HUES64 (cell line): ENCODE data around the gene ARHGEF5.
"Not testable (repeated sequence)": the region's sequence is repeated elsewhere in the genome, so short reads cannot be mapped to it uniquely, and the experiment has no call there.

Experiments
- H3K27ac ChIP-seq: 2 replicates; pipeline ENCODE4 v1.7.0; 2013; ENCODE audit warnings: low read depth, low read length, inconsistent platforms
- H3K27me3 ChIP-seq: 2 replicates; pipeline ENCODE4 v1.6.1; 2013; ENCODE audit warnings: mild to moderate bottlenecking, low read length; ENCODE audit not compliant: insufficient read depth
- H3K36me3 ChIP-seq: 2 replicates; pipeline ENCODE4 v1.6.1; 2013; ENCODE audit warnings: mild to moderate bottlenecking, low read length; ENCODE audit not compliant: insufficient read depth
- H3K4me1 ChIP-seq: 2 replicates; pipeline ENCODE4 v1.6.1; 2013; ENCODE audit warnings: mild to moderate bottlenecking, low read length, moderate library complexity; ENCODE audit not compliant: insufficient read depth
- H3K4me3 ChIP-seq: 2 replicates; pipeline ENCODE4 v1.5.1; 2013; ENCODE audit warnings: mild to moderate bottlenecking, low read length, moderate library complexity
- H3K9ac ChIP-seq: 2 replicates; pipeline ENCODE4 v1.6.1; 2013; ENCODE audit warnings: mild to moderate bottlenecking, low read depth, low read length
- H3K9me3 ChIP-seq: 2 replicates; pipeline ENCODE4 v1.6.1; 2013; ENCODE audit warnings: low read depth, low read length; ENCODE audit not compliant: insufficient read depth
- WGBS: fragments of 150-250, 120-280 bp; methylation state at CpG from one replicate; pipeline ENCODE4 v1.1.7; 2013; ENCODE audit warnings: missing lambda C conversion rate; 5-methylcytosine and 5-hydroxymethylcytosine counted together

Gene ARHGEF5

GRCh38 chr7:144331996-144332288 lies 23.3 kb upstream of the ARHGEF5 start:
- not testable (repeated sequence) for H3K4me1 ChIP-seq, H3K4me3 ChIP-seq, H3K27ac ChIP-seq, H3K9me3 ChIP-seq, H3K9ac ChIP-seq, H3K27me3 ChIP-seq, H3K36me3 ChIP-seq
- WGBS = 100% methylated on average over 1 of the region's 2 CpGs

- H3K4me3 ChIP-seq, H3K9ac ChIP-seq, H3K27me3 ChIP-seq, H3K9me3 ChIP-seq, H3K36me3 ChIP-seq, H3K4me1 ChIP-seq, H3K27ac ChIP-seq: not testable (repeated sequence)
- WGBS = no CpG with 5 or more reads among the region's 1 CpG
Observed at GRCh38 chr7:144348625-144349024, 6.6 kb upstream of the ARHGEF5 start.

- not testable (repeated sequence) for H3K4me1 ChIP-seq, H3K27ac ChIP-seq, H3K4me3 ChIP-seq, H3K27me3 ChIP-seq, H3K9me3 ChIP-seq, H3K36me3 ChIP-seq, H3K9ac ChIP-seq
- WGBS = 84% methylated on average over 2 of the region's 3 CpGs
Observed at GRCh38 chr7:144351667-144352066, 3.5 kb upstream of the ARHGEF5 start.

- WGBS = no CpG with 5 or more reads among the region's 6 CpGs
Observed at GRCh38 chr7:144356185-144356584, 983 bp downstream of the ARHGEF5 start.

GRCh38 chr7:144356860-144357259 lies 1.7 kb downstream of the ARHGEF5 start:
- H3K4me3 ChIP-seq, H3K9me3 ChIP-seq, H3K9ac ChIP-seq, H3K4me1 ChIP-seq, H3K36me3 ChIP-seq, H3K27me3 ChIP-seq, H3K27ac ChIP-seq: not testable (repeated sequence)
- no CpG with 5 or more reads among the region's 11 CpGs for WGBS

More at GRCh38 chr7:144356185-144356584, 983 bp downstream of the ARHGEF5 start:
- not testable (repeated sequence) for H3K4me3 ChIP-seq, H3K27me3 ChIP-seq, H3K27ac ChIP-seq, H3K36me3 ChIP-seq, H3K4me1 ChIP-seq, H3K9me3 ChIP-seq, H3K9ac ChIP-seq

- no CpG with 5 or more reads among the region's 3 CpGs for WGBS
- not testable (repeated sequence) for H3K36me3 ChIP-seq, H3K9ac ChIP-seq, H3K27me3 ChIP-seq, H3K27ac ChIP-seq, H3K4me3 ChIP-seq, H3K9me3 ChIP-seq, H3K4me1 ChIP-seq
Observed at GRCh38 chr7:144362061-144362460, 6.9 kb downstream of the ARHGEF5 start.

- not testable (repeated sequence) for H3K36me3 ChIP-seq, H3K27ac ChIP-seq, H3K4me1 ChIP-seq, H3K27me3 ChIP-seq, H3K9me3 ChIP-seq, H3K4me3 ChIP-seq, H3K9ac ChIP-seq
- WGBS = no CpG with 5 or more reads among the region's 6 CpGs
Observed at GRCh38 chr7:144365523-144365922, 10.3 kb downstream of the ARHGEF5 start.

GRCh38 chr7:144367250-144367649 lies 12.0 kb downstream of the ARHGEF5 start:
- H3K27me3 ChIP-seq, H3K27ac ChIP-seq, H3K4me3 ChIP-seq, H3K36me3 ChIP-seq, H3K4me1 ChIP-seq, H3K9ac ChIP-seq, H3K9me3 ChIP-seq: not testable (repeated sequence)
- no CpG with 5 or more reads among the region's 9 CpGs for WGBS

GRCh38 chr7:144369221-144369620 lies 14.0 kb downstream of the ARHGEF5 start:
- H3K36me3 ChIP-seq, H3K27me3 ChIP-seq, H3K4me1 ChIP-seq, H3K9ac ChIP-seq, H3K4me3 ChIP-seq, H3K9me3 ChIP-seq, H3K27ac ChIP-seq: not testable (repeated sequence)
- WGBS = 96% methylated on average over 4 of the region's 7 CpGs

GRCh38 chr7:144378651-144379050 lies 23.4 kb downstream of the ARHGEF5 start:
- H3K9ac ChIP-seq = no peak overlapping the region
- 95% methylated on average over 9 of the region's 9 CpGs for WGBS
- H3K27ac ChIP-seq = no peak overlapping the region
- no peaks in the 10 kb centered on the region for H3K4me1 ChIP-seq
- no peak overlapping the region for H3K4me3 ChIP-seq
- H3K36me3 ChIP-seq = peaks cover 33% of the 10 kb centered on the region
- H3K27me3 ChIP-seq = no peaks in the 10 kb centered on the region
- H3K9me3 ChIP-seq = no peaks in the 10 kb centered on the region

GRCh38 chr7:144379776-144380384 lies 24.7 kb downstream of the ARHGEF5 start:
- Histone ChIP-seq H3K4me3 (no peak overlapping the region), H3K27ac (no peak overlapping the region), H3K9ac (no peak overlapping the region), H3K4me1 (peaks cover 11% of the 10 kb centered on the region), H3K36me3 (peaks cover 33% of the 10 kb centered on the region), H3K27me3 (no peaks in the 10 kb centered on the region), H3K9me3 (no peaks in the 10 kb centered on the region)
- WGBS = 96% methylated on average over 11 of the region's 11 CpGs

- Histone ChIP-seq H3K9ac (peak overlapping the region; percentile 35; the same call in 1 of the 2 replicates), H3K4me3 (no peak overlapping the region), H3K27me3 (no peaks in the 10 kb centered on the region), H3K9me3 (no peaks in the 10 kb centered on the region), H3K4me1 (peaks cover 21% of the 10 kb centered on the region), H3K27ac (peak overlapping the region; percentile 47; the same call in 1 of the 2 replicates), H3K36me3 (peaks cover 14% of the 10 kb centered on the region)
- WGBS = 98% methylated on average over 3 of the region's 4 CpGs
Observed at GRCh38 chr7:144384071-144384470, 28.9 kb downstream of the ARHGEF5 start.
